Measurements from ENCODE around the gene PTGR1. TPM values are rescaled to one million over a fixed set of nuclear protein-coding genes. Genes with fewer than 3 reads are reported as not detected.
"Not testable (repeated sequence)": the region's sequence is repeated elsewhere in the genome, so short reads cannot be mapped to it uniquely, and the experiment has no call there.

PTGR1 gene
- total and polyA plus RNA-seq, 2 experiments from 2014 or later: 19.1 to 24.7 TPM

GRCh38 chr9:111572950-111573604 lies 26.4 kb downstream of the PTGR1 start (continued):
- TF ChIP-seq REST (IDR thresholded peaks at IDR 0.05; ENCODE audit: unreplicated experiment) (no peak), ZNF462 (CRISPR knock-in tag; IDR thresholded peaks at IDR 0.05) (no peak), POLR2AphosphoS5 (IDR thresholded peaks at IDR 0.05; ENCODE audit: low read depth) (no peak), ETS1 (IDR thresholded peaks at IDR 0.05) (no peak), ZNF331 (CRISPR knock-in tag; IDR thresholded peaks at IDR 0.05; ENCODE audit: low read depth) (no peak), JUNB (IDR thresholded peaks at IDR 0.05; ENCODE audit: unreplicated experiment) (no peak)

- H3K27ac Mint-ChIP-seq; H3K9me2 ChIP-seq (ENCODE audit: insufficient read depth); H3K4me3 Mint-ChIP-seq; H3K4me1 Mint-ChIP-seq; H3K4me2 ChIP-seq; H3K4me1 ChIP-seq (ENCODE audit: insufficient read depth); H3K4me3 ChIP-seq; DNase-seq (ENCODE audit: low spot score); ATAC-seq; H4K20me1 ChIP-seq (replicated peaks; ENCODE audit: insufficient read depth); H3F3A ChIP-seq (replicated peaks; ENCODE audit: low read depth); H3K79me2 ChIP-seq (replicated peaks; ENCODE audit: insufficient read depth); H3K27me3 ChIP-seq (ENCODE audit: insufficient read depth); H3K27me3 Mint-ChIP-seq (ENCODE audit: insufficient read depth, low read depth, poor library complexity); H3K27ac ChIP-seq (ENCODE audit: low read depth); H2AFZ ChIP-seq: not testable (repeated sequence)
- Mint-ChIP-seq H3K36me3 (ENCODE audit: low read depth) (peaks cover 84% of the 10 kb centered on the region), H3K9me3 (peaks cover 33% of the 10 kb centered on the region)
- H3K36me3 ChIP-seq (ENCODE audit: insufficient read depth): peaks cover 25% of the 10 kb centered on the region
Measured at GRCh38 chr9:111568127-111568526, 31.3 kb downstream of the PTGR1 start.

All from GM23338 (cell line).